T-helper 1 cell treated with Interleukin-12 subunit alpha and Interleukin-12 subunit beta and Interleukin-4 antibody, amounts not matched to agents 30 μg/mL and 1 μg/mL, for 36 hours (primary cell): ENCODE results near the gene PCLO.

Source experiments
- H3K27ac Mint-ChIP-seq: one replicate; pipeline ENCODE4 v1.8.0; 2021; ENCODE audit warnings: mild to moderate bottlenecking, mixed read lengths
- H3K27me3 Mint-ChIP-seq: one replicate; pipeline ENCODE4 v1.8.0; 2021; ENCODE audit warnings: low read depth, mixed read lengths
- H3K36me3 Mint-ChIP-seq: one replicate; pipeline ENCODE4 v1.8.0; 2021; ENCODE audit warnings: low read depth, mixed read lengths
- H3K4me1 Mint-ChIP-seq: one replicate; pipeline ENCODE4 v1.8.0; 2021; ENCODE audit warnings: low read depth, mixed read lengths
- H3K4me3 Mint-ChIP-seq: one replicate; pipeline ENCODE4 v1.8.0; 2021; ENCODE audit warnings: mild to moderate bottlenecking, moderate library complexity, mixed read lengths
- H3K9me3 Mint-ChIP-seq: one replicate; pipeline ENCODE4 v1.8.0; 2021; ENCODE audit warnings: mixed read lengths

PCLO gene

DNA sequence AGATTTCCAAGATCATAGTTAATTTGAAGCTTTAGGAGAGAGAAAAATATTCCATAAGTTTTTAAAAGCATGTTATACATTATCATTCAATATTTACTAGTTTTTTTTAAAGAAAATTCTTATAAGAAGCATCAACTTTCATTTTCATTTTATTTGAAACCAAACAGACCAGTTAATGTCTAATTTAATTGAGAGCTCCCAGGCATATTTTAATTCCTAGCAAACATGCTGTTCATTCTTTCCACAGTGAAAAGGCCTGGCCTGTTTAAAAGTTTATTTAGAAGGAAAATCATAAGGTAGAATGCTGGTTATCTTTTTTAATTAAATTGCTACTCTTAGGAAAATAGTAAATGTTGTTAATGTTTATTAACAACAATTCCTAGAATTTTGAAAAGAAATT lies 324.4 kb downstream of the PCLO start:
- no peaks in the 10 kb centered on the region for H3K27me3 Mint-ChIP-seq
- no peak overlapping the region for H3K27ac Mint-ChIP-seq
- no peaks in the 10 kb centered on the region for H3K36me3 Mint-ChIP-seq
- no peaks in the 10 kb centered on the region for H3K9me3 Mint-ChIP-seq
- no peak overlapping the region for H3K4me3 Mint-ChIP-seq
- no peaks in the 10 kb centered on the region for H3K4me1 Mint-ChIP-seq

DNA sequence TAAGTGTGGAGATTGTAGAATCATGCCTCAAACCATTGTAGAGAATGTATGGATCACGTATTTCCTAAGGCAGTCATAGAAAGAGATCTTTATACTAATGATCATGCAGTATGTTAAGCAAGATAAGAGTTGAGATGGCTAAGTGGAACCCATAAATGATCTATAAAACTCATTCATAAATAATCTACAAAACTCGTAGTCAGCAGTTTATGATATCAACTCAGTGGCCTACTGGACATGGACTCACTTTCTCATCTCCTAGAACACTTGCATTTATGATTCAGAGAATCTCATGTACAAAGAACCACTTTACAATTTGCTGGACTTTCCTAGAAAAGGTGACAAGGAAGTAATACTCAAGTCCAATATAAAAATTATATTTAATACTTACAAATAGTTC lies 339.6 kb downstream of the PCLO start:
- no peaks in the 10 kb centered on the region for H3K36me3 Mint-ChIP-seq
- H3K27me3 Mint-ChIP-seq, result no peaks in the 10 kb centered on the region
- H3K27ac Mint-ChIP-seq, result no peak overlapping the region
- no peaks in the 10 kb centered on the region for H3K9me3 Mint-ChIP-seq
- H3K4me1 Mint-ChIP-seq, result no peaks in the 10 kb centered on the region
- no peak overlapping the region for H3K4me3 Mint-ChIP-seq

DNA sequence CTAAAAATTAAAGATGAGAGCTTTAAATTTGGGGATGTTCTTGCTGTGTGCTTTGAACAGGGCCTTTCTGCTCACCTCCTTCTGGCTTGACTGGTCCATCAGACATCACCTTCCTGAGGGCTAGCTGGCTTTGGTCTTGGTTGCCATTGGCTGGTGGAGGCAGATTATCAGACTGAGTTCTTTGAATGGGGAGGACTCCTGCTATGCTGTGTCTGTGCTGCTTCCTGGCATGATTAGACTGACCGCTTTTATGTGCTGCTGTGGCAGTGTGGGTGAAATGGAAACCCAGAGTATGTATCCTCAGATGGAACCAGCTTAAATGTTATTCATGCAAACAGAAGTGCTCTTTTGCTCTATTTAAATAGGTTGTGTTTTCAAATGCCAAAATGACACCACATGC lies 341.6 kb downstream of the PCLO start:
- H3K27ac Mint-ChIP-seq, result no peak overlapping the region
- H3K36me3 Mint-ChIP-seq, result no peaks in the 10 kb centered on the region
- H3K27me3 Mint-ChIP-seq, result no peaks in the 10 kb centered on the region
- H3K4me3 Mint-ChIP-seq, result no peak overlapping the region
- no peaks in the 10 kb centered on the region for H3K4me1 Mint-ChIP-seq
- no peaks in the 10 kb centered on the region for H3K9me3 Mint-ChIP-seq

DNA sequence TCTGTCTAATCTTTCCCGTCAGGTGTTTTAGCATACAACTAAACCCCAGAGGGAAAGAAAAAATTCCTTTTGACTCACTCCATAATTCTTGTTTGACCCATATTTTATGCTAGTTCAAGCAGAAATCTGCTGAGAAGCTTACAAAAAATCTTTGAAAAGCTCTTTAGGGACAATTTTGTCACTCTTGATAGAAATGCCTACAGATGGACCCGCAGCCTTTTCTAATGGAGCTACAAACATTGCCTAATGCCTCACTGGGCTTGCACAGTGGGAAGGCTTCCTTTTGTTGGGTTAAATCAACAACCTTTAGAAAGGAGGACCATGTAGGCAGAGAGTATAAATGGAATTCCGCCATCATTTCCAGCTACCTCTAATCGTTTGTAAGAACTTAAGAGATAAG lies 344.5 kb downstream of the PCLO start:
- no peak overlapping the region for H3K4me3 Mint-ChIP-seq
- no peaks in the 10 kb centered on the region for H3K27me3 Mint-ChIP-seq
- no peaks in the 10 kb centered on the region for H3K36me3 Mint-ChIP-seq
- H3K9me3 Mint-ChIP-seq, result no peaks in the 10 kb centered on the region
- no peak overlapping the region for H3K27ac Mint-ChIP-seq
- no peaks in the 10 kb centered on the region for H3K4me1 Mint-ChIP-seq

DNA sequence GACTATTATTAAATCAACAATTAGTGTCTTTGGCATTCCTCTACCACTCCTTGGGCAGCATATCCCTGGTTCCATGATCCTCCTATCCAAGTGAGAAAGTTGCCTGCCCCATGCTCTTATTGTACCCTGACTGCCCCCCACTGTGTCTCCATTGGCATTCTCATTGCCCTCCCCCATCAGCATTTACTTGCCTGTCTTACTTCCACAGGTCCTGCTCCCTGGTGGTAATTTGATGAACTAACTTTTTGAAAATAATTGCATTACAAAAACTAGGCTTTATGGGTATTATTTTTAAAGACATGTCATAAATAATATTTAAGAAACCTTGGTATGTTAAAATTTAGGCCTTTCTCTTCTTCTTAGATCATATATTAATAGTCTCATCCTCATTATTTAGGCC lies 346.4 kb downstream of the PCLO start:
- Mint-ChIP-seq H3K9me3 (no peaks in the 10 kb centered on the region), H3K27ac (no peak overlapping the region), H3K36me3 (no peaks in the 10 kb centered on the region), H3K4me3 (no peak overlapping the region), H3K27me3 (no peaks in the 10 kb centered on the region), H3K4me1 (no peaks in the 10 kb centered on the region)

DNA sequence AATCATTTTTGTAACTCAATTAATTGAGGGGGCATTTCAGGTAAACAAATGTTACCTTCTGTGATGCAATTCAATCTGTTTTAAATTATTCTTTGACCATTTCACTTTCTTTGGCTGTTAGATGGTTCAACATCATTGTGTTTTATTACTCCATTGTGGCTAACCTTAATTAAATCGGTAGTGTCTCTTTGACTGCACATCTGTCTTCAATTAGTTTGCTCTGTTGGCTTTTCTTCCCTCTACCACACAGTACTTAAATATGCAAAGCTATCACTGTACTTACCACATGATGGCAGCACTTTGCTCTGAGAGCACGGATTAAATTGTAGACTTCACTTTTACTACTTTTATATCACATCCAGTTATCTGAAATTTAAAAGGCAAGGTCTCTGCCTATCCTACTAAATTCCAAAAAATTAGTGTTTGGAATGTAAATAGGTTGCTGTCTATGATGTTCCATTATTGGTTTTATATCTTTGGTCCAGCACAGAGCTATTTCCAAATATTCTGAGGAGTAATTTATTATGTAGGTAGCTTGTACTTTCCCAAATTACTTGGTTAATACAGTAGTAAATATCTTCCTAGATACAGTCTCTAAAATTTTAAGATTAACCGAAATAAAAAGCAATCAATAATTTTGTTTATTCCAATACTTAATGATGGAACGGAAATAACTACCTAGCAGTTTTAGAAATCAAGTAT lies 352.0 kb downstream of the PCLO start:
- no peaks in the 10 kb centered on the region for H3K4me1 Mint-ChIP-seq
- no peak overlapping the region for H3K4me3 Mint-ChIP-seq
- no peaks in the 10 kb centered on the region for H3K27me3 Mint-ChIP-seq
- H3K9me3 Mint-ChIP-seq, result no peaks in the 10 kb centered on the region
- no peaks in the 10 kb centered on the region for H3K36me3 Mint-ChIP-seq
- no peak overlapping the region for H3K27ac Mint-ChIP-seq

DNA sequence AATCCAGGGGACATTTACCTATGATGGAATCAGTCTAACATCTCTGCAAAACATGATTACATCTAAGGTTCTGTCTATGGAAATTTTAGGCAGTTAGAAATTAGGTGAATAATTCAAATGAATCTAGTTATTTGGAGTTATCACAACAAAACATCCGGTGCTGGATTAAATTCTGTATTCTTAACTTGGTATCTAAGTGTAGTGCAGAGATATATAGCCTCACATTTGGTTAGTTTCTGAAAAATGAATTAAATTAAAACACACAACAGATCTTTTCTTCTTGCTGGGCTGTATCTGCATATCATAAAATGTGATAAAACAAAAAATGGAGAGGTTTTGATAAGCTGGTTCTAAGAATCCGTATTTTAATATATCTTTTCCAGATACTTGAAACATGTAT lies 354.1 kb downstream of the PCLO start:
- Mint-ChIP-seq H3K36me3 (no peaks in the 10 kb centered on the region), H3K9me3 (no peaks in the 10 kb centered on the region), H3K27ac (no peak overlapping the region), H3K4me3 (no peak overlapping the region), H3K4me1 (no peaks in the 10 kb centered on the region), H3K27me3 (no peaks in the 10 kb centered on the region)

DNA sequence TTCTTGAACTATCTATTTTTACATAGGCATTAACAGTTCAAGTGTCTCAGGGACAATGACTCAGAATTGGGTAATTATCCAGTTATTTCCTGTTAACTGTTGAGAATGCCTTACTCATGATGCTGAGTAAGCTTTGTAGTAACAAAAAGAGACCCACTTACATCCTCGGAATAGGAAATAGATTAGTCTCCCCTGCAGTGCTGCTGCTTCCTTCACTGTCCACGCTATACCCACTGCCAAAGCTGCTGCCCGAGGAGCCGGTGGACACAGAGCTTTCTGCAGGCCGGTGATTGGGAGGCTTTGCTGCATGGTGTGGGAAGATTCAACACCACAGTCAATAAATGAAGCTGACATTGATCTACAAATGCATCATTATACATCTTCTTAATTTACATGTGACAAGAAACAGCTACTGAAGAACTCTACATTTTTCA lies 357.1 kb downstream of the PCLO start:
- no peaks in the 10 kb centered on the region for H3K36me3 Mint-ChIP-seq
- no peak overlapping the region for H3K27ac Mint-ChIP-seq
- H3K9me3 Mint-ChIP-seq, result no peaks in the 10 kb centered on the region
- H3K4me1 Mint-ChIP-seq, result no peaks in the 10 kb centered on the region
- no peak overlapping the region for H3K4me3 Mint-ChIP-seq
- no peaks in the 10 kb centered on the region for H3K27me3 Mint-ChIP-seq

DNA sequence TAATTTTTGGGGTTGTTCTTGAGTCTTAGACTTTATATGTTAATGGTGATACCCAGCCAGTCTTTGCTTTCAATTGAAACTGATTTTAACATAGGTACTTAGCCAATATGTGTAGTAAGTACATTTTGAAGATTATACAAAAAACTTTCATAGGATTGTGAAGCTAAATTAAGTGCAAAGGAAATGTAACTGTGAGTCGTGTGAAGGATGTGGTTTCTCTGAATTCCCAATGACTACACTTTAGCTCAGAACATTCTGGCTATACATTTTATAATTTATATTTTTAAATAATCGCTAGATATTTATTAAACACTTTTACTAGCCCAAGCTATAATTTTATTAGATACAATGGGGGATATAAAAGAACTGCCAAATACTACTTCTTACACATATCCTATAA lies 359.3 kb downstream of the PCLO start:
- H3K4me1 Mint-ChIP-seq, result no peaks in the 10 kb centered on the region
- no peaks in the 10 kb centered on the region for H3K27me3 Mint-ChIP-seq
- H3K4me3 Mint-ChIP-seq, result no peak overlapping the region
- H3K27ac Mint-ChIP-seq, result no peak overlapping the region
- no peaks in the 10 kb centered on the region for H3K9me3 Mint-ChIP-seq
- H3K36me3 Mint-ChIP-seq, result no peaks in the 10 kb centered on the region

DNA sequence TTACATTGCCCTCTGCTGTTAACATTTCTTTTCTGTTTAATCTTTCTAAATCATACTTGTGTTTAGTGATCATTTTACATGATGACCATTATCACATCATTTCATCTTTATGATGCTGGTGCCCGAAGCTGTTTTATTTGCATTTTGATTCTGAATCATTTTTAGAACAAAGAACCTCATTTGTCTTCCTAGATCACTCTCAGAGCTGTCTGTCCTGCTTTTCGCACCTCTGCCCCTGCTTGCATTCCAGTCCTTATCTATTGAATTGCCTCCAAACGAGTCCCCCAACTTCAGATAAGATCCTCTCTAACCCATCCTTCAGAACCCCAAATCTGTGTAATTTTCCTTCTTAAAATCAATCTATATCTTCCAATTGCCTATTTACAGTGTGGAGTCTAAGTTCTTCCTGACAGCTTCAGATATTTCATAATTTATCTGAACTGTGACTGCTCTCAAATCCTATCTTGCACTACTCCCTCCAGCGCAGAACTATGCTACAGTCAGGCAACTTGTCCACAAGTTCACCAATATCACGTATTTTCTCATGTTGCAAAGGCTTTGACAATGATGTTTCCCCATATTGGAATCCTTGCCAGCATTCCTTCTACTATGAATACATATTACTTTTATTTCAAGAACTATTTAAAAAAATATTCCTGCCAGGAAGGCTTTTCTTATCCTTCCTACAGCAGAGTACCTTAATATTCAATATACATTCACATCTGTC lies 372.6 kb downstream of the PCLO start:
- H3K36me3 Mint-ChIP-seq, result no peaks in the 10 kb centered on the region
- H3K4me3 Mint-ChIP-seq, result no peak overlapping the region
- H3K27ac Mint-ChIP-seq, result no peak overlapping the region
- H3K9me3 Mint-ChIP-seq, result no peaks in the 10 kb centered on the region
- H3K4me1 Mint-ChIP-seq, result no peaks in the 10 kb centered on the region
- H3K27me3 Mint-ChIP-seq, result no peaks in the 10 kb centered on the region

DNA sequence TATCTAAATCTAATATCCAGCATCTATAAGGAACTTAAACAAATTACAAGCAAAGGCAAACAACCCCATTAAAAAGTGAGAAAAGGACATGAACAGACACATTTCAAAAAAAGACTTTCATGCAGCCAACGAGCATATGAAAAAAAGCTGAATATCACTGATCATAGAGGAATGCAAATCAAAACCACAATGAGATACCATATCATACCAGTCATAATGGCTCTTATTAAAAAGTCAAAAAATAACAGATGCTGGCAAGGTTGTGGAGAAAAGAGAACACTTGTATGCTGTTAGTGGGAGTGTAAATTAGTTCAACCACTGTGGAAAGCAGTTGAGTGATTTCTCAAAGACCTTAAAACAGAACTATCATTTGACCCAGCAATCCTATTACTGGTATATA lies 384.7 kb downstream of the PCLO start:
- Mint-ChIP-seq H3K36me3 (no peaks in the 10 kb centered on the region), H3K4me3 (no peak overlapping the region), H3K27me3 (no peaks in the 10 kb centered on the region), H3K27ac (no peak overlapping the region), H3K4me1 (no peaks in the 10 kb centered on the region), H3K9me3 (no peaks in the 10 kb centered on the region)

DNA sequence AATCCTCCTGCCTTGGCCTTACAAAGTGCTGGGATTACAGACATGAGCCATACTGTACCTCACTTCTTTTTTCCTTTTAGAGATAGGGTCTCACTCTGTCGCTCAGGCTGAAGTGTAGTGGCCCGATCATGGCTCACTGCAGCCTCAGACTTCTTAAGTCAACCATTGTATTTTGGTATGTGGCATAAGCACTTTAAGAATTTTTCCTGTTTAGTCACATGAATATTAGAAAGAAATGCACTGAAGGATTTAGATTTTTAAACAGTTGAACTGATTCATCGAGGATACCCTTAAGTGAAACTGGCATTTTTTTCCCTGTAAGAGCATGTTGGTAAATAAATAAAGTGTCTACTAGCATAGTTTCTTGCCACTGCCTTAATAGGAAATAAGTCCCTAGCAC lies 399.8 kb downstream of the PCLO start:
- Mint-ChIP-seq H3K4me1 (no peaks in the 10 kb centered on the region), H3K36me3 (no peaks in the 10 kb centered on the region), H3K27ac (no peak overlapping the region), H3K4me3 (no peak overlapping the region), H3K27me3 (no peaks in the 10 kb centered on the region), H3K9me3 (no peaks in the 10 kb centered on the region)

DNA sequence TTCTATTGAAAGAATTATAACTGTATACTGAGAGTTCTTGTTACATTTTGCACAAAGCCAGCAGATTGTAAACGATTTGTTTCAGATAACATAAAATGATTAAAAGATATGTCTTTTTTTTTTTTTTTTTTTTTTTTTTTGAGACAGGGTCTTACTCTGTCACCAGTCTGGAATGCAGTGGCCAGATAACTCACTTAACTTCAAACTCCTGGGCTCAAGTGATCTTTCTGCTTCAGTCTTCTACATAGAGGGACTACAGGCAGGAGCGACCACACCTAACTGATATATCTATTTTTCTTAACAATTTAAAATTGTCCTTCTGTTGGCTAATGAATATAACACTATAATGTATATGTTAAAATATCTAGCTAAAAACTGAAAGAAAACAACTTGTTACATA lies 401.9 kb downstream of the PCLO start:
- Mint-ChIP-seq H3K27ac (no peak overlapping the region), H3K4me1 (no peaks in the 10 kb centered on the region)

DNA sequence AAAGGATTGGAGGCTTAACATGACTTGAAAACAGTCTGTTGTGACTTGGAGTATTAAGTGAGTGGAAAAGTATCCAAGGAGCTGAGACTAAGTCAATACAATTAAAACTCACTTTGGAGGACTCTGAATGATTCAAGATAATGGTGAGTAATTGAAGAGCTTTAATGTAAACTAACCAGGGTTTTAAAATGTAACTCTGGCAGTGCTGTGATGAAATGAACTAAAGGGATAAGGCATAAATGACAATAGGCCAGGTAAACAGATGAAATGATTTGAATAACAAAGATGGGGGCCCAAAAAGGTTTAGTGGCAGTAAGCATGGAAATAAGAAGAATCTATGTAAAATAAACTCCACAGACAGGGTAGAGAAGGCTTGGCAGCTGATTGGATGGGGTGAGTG lies 402.6 kb downstream of the PCLO start:
- H3K27me3 Mint-ChIP-seq, result no peaks in the 10 kb centered on the region
- H3K4me1 Mint-ChIP-seq, result no peaks in the 10 kb centered on the region

More for the DNA sequence above, 401.9 kb downstream of the PCLO start:
- H3K4me3 Mint-ChIP-seq, result no peak overlapping the region
- no peaks in the 10 kb centered on the region for H3K27me3 Mint-ChIP-seq
- no peaks in the 10 kb centered on the region for H3K9me3 Mint-ChIP-seq
- no peaks in the 10 kb centered on the region for H3K36me3 Mint-ChIP-seq

DNA sequence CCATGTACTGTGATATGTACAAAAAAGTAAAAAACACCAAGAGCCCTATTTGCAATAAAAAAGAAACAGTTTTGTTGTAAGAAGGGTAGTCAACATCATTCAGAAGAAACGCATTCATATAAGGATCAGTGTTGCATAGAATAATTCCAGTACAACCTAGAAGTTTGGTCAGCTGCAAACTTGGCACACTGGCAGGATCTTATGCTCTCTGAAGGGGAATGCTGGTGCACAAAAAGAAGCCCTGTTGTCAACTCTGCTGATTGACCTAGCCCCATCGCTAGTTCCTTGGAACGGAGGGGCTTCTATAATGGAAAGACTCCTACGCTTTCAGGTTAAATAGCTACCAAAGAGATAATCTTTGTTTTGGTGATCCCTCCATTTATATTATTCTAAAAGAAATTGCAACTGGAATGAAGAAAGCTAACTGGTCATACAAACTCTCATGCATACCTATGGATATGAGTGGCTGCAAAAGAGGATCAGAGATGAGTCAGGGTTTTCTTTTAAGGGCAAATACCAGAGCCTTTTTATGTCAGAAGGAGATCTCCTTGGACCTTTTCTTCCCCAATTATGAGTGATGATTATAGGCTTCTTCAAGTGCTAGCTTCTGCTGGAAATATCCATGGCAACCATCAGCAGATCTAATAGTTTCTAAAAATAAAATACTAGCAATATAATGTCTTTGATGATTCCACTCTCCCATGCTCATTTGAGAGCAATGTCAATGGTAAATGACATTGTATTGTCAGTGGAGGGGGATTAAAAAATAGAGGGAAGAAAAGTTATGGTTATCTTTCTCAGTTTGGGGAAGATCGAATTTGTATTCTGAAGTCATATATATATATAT lies 406.8 kb downstream of the PCLO start:
- Mint-ChIP-seq H3K27ac (no peak overlapping the region), H3K4me3 (no peak overlapping the region), H3K36me3 (no peaks in the 10 kb centered on the region), H3K27me3 (no peaks in the 10 kb centered on the region), H3K9me3 (no peaks in the 10 kb centered on the region), H3K4me1 (no peaks in the 10 kb centered on the region)

More for the DNA sequence above, 402.6 kb downstream of the PCLO start:
- no peaks in the 10 kb centered on the region for H3K9me3 Mint-ChIP-seq
- H3K4me3 Mint-ChIP-seq, result no peak overlapping the region
- H3K27ac Mint-ChIP-seq, result no peak overlapping the region
- no peaks in the 10 kb centered on the region for H3K36me3 Mint-ChIP-seq
